Sigmoid colon (tissue), 7 donors: ENCODE results near the gene TECTB. TPM values are rescaled to one million over a fixed set of nuclear protein-coding genes. Genes with fewer than 3 reads are reported as not detected.

Source experiments
- DNase-seq: peaks from one replicate; pipeline ENCODE4 v3.0.0-alpha.2; 2019
- H3K27ac ChIP-seq, 4 donors: fragments of 200-600 bp; sonication (generic); one replicate each; pipeline ENCODE4 v1.5.1; 2016 to 2019; ENCODE audit warnings: mild to moderate bottlenecking in 1 of 4
- H3K27me3 ChIP-seq, 3 donors: fragments of 200-600 bp; sonication (generic); one replicate each; pipeline ENCODE4 v1.5.1; 2019; ENCODE audit warnings: mild to moderate bottlenecking in 1 of 3
- H3K36me3 ChIP-seq, 4 donors: fragments of 200-600 bp; sonication (generic); one replicate each; pipeline ENCODE4 v1.5.1; 2016 to 2019
- H3K4me1 ChIP-seq, 4 donors: fragments of 200-600 bp; sonication (generic); one replicate each; pipeline ENCODE4 v1.5.1; 2017 to 2019
- H3K4me3 ChIP-seq, 4 donors: fragments of 200-600 bp; sonication (generic); one replicate each; pipeline ENCODE4 v1.5.1; 2017 to 2019; ENCODE audit warnings: mild to moderate bottlenecking in 2 of 4, moderate library complexity in 1 of 4
- H3K9me3 ChIP-seq, 4 donors: fragments of 200-600 bp in 3 of 4; sonication (generic) in 3 of 4; one replicate each; pipeline versions ENCODE4 v1.5.1 to v1.6.1; 2013 to 2019
- CTCF ChIP-seq, 4 experiments: fragments of 450-650 bp in 3 of 4; fragments of 200-600 bp in 1 of 4; IDR thresholded peaks; one replicate each; pipeline ENCODE4 v1.5.1; 2016 to 2019; ENCODE audit warnings: antibody characterized with exemption in 4 of 4, mild to moderate bottlenecking in 3 of 4, moderate library complexity in 2 of 4
- EP300 ChIP-seq, 4 donors: sonication (generic); formaldehyde crosslinking; IDR thresholded peaks; one replicate each; pipeline ENCODE4 v1.6.1; 2017; ENCODE audit warnings: antibody characterized with exemption in 4 of 4
- POLR2A ChIP-seq, 2 donors: fragments of 450-650 bp; IDR thresholded peaks; one replicate each; pipeline ENCODE4 v1.6.1; 2016; ENCODE audit warnings: antibody characterized with exemption in 2 of 2, mild to moderate bottlenecking in 2 of 2, moderate library complexity in 2 of 2
- POLR2AphosphoS5 ChIP-seq, 4 donors: sonication (generic); formaldehyde crosslinking; IDR thresholded peaks; one replicate each; pipeline ENCODE4 v1.6.1; 2017; ENCODE audit warnings: antibody characterized with exemption in 4 of 4
- WGBS, 2 donors: extraction: QIAGEN DNeasy Blood & Tissue Kit; methylation state at CpG; one replicate each; pipeline ENCODE4 v1.1.7; 2013; 5-methylcytosine and 5-hydroxymethylcytosine counted together
- intact Hi-C: fragments of 100-400 bp; cut with DNase I; formaldehyde crosslinking; loops from one replicate; pipeline ENCODE4 v1.15.1; 2023
- polyA plus RNA-seq, 3 donors: library from polyadenylated mRNA; stranded (reverse); fragments of 200-250 nt; gene quantifications; one replicate each; pipeline ENCODE4 v1.2.3, GENCODE V29; 2013
- total RNA-seq, 4 donors: library from RNA; depleted of rRNA; stranded (reverse); fragments of >200 nt; gene quantifications; one replicate each; pipeline ENCODE4 v1.1.0, GENCODE V29; 2016
- donor health status: healthy with polysubstance abuse.
- donor health status: Bipolar disorder and iron deficiency.
- donor health status: healthy.

TECTB gene
- total and polyA plus RNA-seq, 7 donors: not detected

GRCh38 chr10:112287844-112288243, 4.6 kb downstream of the TECTB start:
- Histone ChIP-seq H3K36me3 (no peaks in the 10 kb centered on the region), H3K4me3 (no peak overlapping the region), H3K9me3 (no peaks in the 10 kb centered on the region), H3K27me3 (no peaks in the 10 kb centered on the region), H3K27ac (no peak overlapping the region), H3K4me1 (no peaks in the 10 kb centered on the region)
- no peak for DNase-seq
- WGBS, 2 donors: 91 to 94% methylated on average over 8 of the region's 8 CpGs
- intact Hi-C loops: no loop called here
- TF ChIP-seq POLR2A (IDR thresholded peaks at IDR 0.05) (no peak), POLR2AphosphoS5 (IDR thresholded peaks at IDR 0.05) (no peak), EP300 (IDR thresholded peaks at IDR 0.05) (no peak), CTCF (IDR thresholded peaks at IDR 0.05) (no peak)

- Histone ChIP-seq H3K27ac (no peak overlapping the region), H3K9me3 (no peaks in the 10 kb centered on the region), H3K27me3 (no peaks in the 10 kb centered on the region), H3K4me1 (no peaks in the 10 kb centered on the region), H3K36me3 (no peaks in the 10 kb centered on the region), H3K4me3 (no peak overlapping the region)
- no peak for DNase-seq
- intact Hi-C loops: no loop called here
- no peak for TF ChIP-seq EP300 (IDR thresholded peaks at IDR 0.05)
- TF ChIP-seq CTCF (IDR thresholded peaks at IDR 0.05): no peak
- TF ChIP-seq POLR2AphosphoS5 (IDR thresholded peaks at IDR 0.05): no peak
- no peak for TF ChIP-seq POLR2A (IDR thresholded peaks at IDR 0.05)
- WGBS, 2 donors: 84 to 90% methylated on average over 3 of the region's 3 CpGs
Observed at GRCh38 chr10:112288486-112288885, 5.3 kb downstream of the TECTB start.

- DNase-seq: no peak
- intact Hi-C loops: no loop called here
- 92% methylated on average over 7 of the region's 7 CpGs for WGBS, 2 donors
- Histone ChIP-seq H3K27me3 (no peaks in the 10 kb centered on the region), H3K9me3 (no peaks in the 10 kb centered on the region), H3K27ac (no peak overlapping the region), H3K36me3 (no peaks in the 10 kb centered on the region), H3K4me3 (no peak overlapping the region), H3K4me1 (no peaks in the 10 kb centered on the region)
- TF ChIP-seq POLR2AphosphoS5 (IDR thresholded peaks at IDR 0.05): no peak
- no peak for TF ChIP-seq CTCF (IDR thresholded peaks at IDR 0.05)
- no peak for TF ChIP-seq EP300 (IDR thresholded peaks at IDR 0.05)
- TF ChIP-seq POLR2A (IDR thresholded peaks at IDR 0.05): no peak
Observed at GRCh38 chr10:112289373-112290053, 6.3 kb downstream of the TECTB start.

GRCh38 chr10:112290054-112290373, 6.8 kb downstream of the TECTB start:
- intact Hi-C loops: no loop called here
- no peak for TF ChIP-seq EP300 (IDR thresholded peaks at IDR 0.05)
- TF ChIP-seq CTCF (IDR thresholded peaks at IDR 0.05): no peak
- TF ChIP-seq POLR2AphosphoS5 (IDR thresholded peaks at IDR 0.05): no peak
- no peak for TF ChIP-seq POLR2A (IDR thresholded peaks at IDR 0.05)
- no peaks in the 10 kb centered on the region for H3K4me1 ChIP-seq
- H3K9me3 ChIP-seq: no peaks in the 10 kb centered on the region
- H3K27ac ChIP-seq: no peak overlapping the region
- no peak for DNase-seq
- no peaks in the 10 kb centered on the region for H3K27me3 ChIP-seq
- H3K36me3 ChIP-seq: no peaks in the 10 kb centered on the region
- WGBS, 2 donors: 92 to 94% methylated on average over 2 of the region's 2 CpGs
- no peak overlapping the region for H3K4me3 ChIP-seq

- no peak overlapping the region for H3K27ac ChIP-seq
- intact Hi-C loops: no loop called here
- TF ChIP-seq POLR2A (IDR thresholded peaks at IDR 0.05) (no peak), CTCF (IDR thresholded peaks at IDR 0.05) (no peak), EP300 (IDR thresholded peaks at IDR 0.05) (no peak), POLR2AphosphoS5 (IDR thresholded peaks at IDR 0.05) (no peak)
- no peaks in the 10 kb centered on the region for H3K9me3 ChIP-seq
- H3K4me3 ChIP-seq: no peak overlapping the region
- no peaks in the 10 kb centered on the region for H3K27me3 ChIP-seq
- DNase-seq: no peak
- peaks cover 0 to 19% (median 19%) of the 10 kb centered on the region in 4 donors for H3K4me1 ChIP-seq
- 97% methylated on average over 5 of the region's 5 CpGs for WGBS, 2 donors
- H3K36me3 ChIP-seq: no peaks in the 10 kb centered on the region
Observed at GRCh38 chr10:112294169-112294568, 11.0 kb downstream of the TECTB start.
